Islet precursor cell (in vitro differentiated cells): ENCODE measurements around the gene BTG1.
"Not testable (repeated sequence)": the region's sequence is repeated elsewhere in the genome, so short reads cannot be mapped to it uniquely, and the experiment has no call there.

ENCODE experiments used
- DNase-seq: peaks from one replicate; pipeline ENCODE4 v3.0.0-alpha.2; 2018

Gene BTG1

GRCh38 chr12:92146497-92147224 lies 1.0 kb upstream of the BTG1 start:
- DNase-seq: no peak

DNA sequence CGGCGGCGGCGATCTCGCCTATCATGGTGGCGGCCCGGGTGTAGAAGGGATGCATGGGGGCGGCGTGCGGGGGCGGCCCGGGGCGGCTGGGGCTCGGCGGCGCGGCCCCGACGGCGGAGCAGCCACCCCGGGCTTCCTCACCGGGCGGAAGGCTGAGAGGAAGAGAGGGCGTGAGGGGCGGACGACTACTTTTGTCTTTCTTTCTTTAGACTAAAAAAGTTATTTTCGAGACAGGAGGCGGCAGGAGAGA lies 240 bp downstream of the BTG1 start:
- no peak for DNase-seq

GRCh38 chr12:92144631-92145480 lies 790 bp downstream of the BTG1 start:
- peak; percentile 82 for DNase-seq

GRCh38 chr12:92143686-92144630 lies 1.7 kb downstream of the BTG1 start:
- peak; percentile 98 for DNase-seq

- no peak for DNase-seq
Measured at GRCh38 chr12:92143258-92143657, 2.4 kb downstream of the BTG1 start.

GRCh38 chr12:92142251-92142926 lies 3.3 kb downstream of the BTG1 start:
- DNase-seq: no peak

GRCh38 chr12:92141591-92142121 lies 4.0 kb downstream of the BTG1 start:
- DNase-seq: no peak

GRCh38 chr12:92140896-92141536 lies 4.6 kb downstream of the BTG1 start:
- no peak for DNase-seq

DNA sequence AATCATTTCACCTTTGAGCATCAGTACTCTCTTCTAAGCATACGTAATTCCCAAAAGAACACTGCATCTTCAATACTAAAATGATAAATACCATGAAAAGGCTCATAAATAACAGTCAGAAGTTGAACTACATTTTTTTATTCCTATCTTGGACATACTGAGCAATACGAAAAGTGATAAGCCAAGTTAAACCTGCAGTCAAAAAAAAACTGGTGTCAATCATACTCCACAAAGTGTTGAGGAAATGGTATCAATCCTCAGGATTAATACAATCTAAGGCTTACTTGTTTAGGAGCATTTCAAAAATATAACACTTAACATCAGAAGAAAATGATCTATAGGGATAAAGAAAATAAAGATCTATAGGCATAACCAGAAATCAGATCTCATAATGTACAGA lies 5.5 kb downstream of the BTG1 start:
- DNase-seq: no peak

DNA sequence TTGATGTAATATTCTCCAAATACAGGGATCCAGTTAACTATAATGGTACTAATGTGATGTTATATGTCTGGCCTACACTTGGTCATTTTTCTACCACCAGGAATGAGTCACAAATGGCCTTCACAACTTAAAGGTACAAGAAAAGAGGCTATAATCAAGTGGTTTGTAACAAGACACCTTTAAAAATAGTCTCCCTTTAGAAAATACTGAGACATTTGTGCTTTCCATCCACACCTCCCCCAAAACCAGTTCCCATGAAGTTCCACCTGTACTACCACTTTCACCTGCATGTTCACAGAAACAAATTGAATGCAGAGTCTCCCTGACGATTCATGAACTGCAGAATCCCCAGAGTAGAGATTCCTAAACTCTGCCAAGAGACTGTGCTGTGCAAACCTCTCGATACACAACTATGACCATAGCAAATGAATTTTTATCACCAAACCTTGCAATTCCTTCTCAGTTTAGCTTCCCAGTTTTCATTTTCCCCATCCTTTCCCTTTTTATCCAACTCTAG lies 6.0 kb downstream of the BTG1 start:
- peak; percentile 64 for DNase-seq

DNA sequence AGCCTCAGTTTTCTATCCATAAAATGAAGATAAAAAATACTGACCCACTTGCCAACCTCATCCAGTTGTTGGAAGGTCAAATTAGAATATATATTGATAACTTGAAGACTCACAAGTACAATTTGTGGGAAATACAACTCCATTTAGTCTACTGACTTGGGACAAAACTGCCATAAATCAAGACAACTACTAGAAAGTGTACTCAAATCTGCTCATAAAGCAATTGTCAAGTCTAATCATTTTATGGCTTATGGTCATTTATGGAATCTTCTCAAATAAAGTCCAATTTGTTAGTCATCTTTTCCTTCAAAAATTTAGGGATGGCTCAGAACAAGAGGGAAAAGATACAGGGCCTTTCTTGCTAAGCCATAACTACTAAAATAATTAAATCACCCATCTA lies 7.0 kb downstream of the BTG1 start:
- no peak for DNase-seq

DNA sequence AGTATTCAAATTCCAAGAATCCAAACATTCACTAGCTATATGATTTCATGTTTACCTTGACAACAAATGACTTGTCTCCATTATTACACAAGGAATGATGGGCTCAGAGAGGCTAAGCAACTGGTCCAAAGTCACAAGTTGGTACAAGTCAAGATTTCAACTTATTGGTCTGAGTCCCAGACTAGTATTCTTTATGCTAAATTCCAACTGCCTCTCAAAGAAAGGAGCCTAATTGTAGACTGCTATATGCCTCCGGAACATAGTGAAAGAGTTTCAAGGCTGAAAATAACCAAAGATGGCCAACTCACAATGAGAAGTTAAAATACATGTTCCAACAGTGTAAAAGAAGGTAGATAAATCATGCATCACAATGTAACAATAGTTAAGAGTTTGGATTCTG lies 7.5 kb downstream of the BTG1 start:
- no peak for DNase-seq

DNA sequence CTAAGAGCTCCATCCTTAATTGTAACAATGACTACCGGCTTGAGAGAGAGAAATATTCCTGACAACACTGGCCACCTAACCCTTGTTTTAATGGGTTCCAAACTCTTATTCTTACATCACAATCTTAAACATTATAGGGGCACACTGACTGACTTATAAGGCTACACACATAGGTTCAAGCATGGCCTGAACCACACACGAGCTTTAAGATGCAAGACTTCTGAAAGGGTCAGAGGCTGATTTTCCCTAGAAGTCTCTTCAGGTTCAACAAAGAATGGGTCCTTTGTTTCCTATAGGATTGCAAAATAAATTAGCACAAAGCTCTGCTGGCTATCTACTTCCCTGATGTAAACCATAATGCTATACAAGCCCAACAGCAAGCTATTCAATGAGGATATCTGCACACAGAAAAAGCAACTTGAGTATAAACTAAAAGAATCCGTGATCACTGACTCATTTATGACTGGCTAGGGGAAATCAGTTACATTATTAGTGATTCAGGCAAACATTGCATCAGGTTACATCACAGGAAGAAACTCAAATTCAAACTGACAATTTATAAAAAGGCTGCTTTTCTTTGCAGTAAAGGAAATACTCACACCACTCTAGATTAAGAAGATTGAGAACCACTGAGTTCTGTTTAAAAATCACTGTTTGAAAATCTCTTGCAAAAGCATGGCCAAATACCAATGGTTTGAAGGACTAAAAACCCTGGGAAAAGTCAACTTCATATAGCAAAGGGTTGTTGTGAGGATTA lies 8.5 kb downstream of the BTG1 start:
- DNase-seq: no peak

GRCh38 chr12:92136026-92136730 lies 9.5 kb downstream of the BTG1 start:
- no peak for DNase-seq

GRCh38 chr12:92135541-92135940 lies 10.1 kb downstream of the BTG1 start:
- not testable (repeated sequence) for DNase-seq

GRCh38 chr12:92134638-92135274 lies 10.9 kb downstream of the BTG1 start:
- no peak for DNase-seq

DNA sequence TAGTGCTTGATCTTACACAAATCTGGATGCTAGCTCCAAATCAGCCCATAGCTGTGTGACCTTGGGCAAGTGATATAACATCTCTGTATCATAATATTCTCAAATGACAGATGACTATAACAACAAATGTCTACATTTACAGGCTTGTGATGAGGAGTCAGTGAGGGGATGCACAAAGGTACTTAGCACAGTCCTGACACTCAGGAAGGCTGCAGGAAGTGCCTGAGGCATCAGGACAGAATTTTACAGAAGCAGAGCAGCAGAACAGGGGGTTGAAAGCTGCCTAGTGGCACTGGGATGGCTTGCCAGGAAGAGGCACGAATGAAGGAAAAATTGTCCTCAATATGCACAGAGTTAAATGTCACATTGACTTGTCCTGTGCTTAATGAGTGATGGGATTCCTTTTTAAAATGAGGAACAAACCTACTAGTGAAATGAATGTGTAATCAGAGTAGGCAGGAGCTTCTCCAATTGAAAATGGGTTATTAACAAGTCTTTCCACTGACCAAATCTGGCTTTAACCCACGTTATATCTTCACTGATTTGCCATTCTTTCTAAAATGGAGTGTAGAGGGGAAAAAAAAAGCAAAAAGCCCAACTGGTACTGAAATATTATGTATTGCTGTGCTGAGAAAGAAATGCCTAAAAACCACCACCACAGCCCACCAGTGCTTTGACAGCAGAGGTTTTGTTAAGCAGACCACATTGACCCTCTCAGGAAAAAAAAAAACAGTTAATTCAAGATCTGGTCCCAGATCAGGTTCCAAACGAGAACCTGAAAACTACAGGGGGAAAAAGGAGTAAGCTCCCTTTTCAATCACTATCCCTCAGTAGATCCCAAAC lies 11.6 kb downstream of the BTG1 start:
- peak; percentile 85 for DNase-seq

GRCh38 chr12:92133171-92133570 lies 12.5 kb downstream of the BTG1 start:
- DNase-seq: no peak

DNA sequence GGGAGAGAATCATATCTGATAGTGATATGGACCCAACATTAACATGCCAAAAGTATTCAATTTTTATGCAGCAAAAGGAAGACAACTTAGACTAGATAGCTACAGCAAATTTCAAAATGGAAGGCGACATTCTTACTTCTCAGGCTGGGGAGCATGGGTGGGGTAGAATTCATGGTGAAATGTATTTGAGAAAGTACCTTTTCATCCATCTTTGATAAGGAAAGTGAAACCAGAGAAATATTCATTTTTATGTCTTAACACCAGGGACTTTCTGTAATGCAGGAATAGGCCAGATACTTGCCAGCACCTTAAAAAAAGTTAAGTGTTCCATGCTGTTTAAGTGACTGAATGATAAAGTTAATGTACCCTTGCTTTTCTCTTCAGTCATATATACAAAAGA lies 13.4 kb downstream of the BTG1 start:
- no peak for DNase-seq
